ENCODE results near the gene SLC11A2.

The SLC11A2 gene

GRCh38 chr12:51009056-51009440, 17.1 kb downstream of the SLC11A2 start:
- no peak for DNase-seq (ENCODE audit: low read depth)
- TF ChIP-seq CTCF (IDR thresholded peaks at IDR 0.05; ENCODE audit: control insufficient read depth, extremely low read depth, insufficient read depth) = no peak
- no peak overlapping the region for H3K4me3 ChIP-seq (ENCODE audit: low read depth, low read length)

- TF ChIP-seq CTCF (IDR thresholded peaks at IDR 0.05; ENCODE audit: control insufficient read depth, extremely low read depth, insufficient read depth) = no peak
- H3K4me3 ChIP-seq (ENCODE audit: low read depth, low read length) = no peak overlapping the region
- DNase-seq (ENCODE audit: low read depth) = no peak
Measured at GRCh38 chr12:51008329-51009055, 17.7 kb downstream of the SLC11A2 start.

GRCh38 chr12:51005671-51006070, 20.5 kb downstream of the SLC11A2 start:
- TF ChIP-seq CTCF (IDR thresholded peaks at IDR 0.05; ENCODE audit: control insufficient read depth, extremely low read depth, insufficient read depth) = no peak
- peak; percentile 87 for DNase-seq (ENCODE audit: low read depth)
- no peak overlapping the region for H3K4me3 ChIP-seq (ENCODE audit: low read depth, low read length)

- no peak overlapping the region for H3K4me3 ChIP-seq (ENCODE audit: low read depth, low read length)
- TF ChIP-seq CTCF (IDR thresholded peaks at IDR 0.05; ENCODE audit: control insufficient read depth, extremely low read depth, insufficient read depth) = no peak
- DNase-seq (ENCODE audit: low read depth) = no peak
Measured at GRCh38 chr12:51005030-51005429, 21.2 kb downstream of the SLC11A2 start.

- no peak overlapping the region for H3K4me3 ChIP-seq (ENCODE audit: low read depth, low read length)
- TF ChIP-seq CTCF (IDR thresholded peaks at IDR 0.05; ENCODE audit: control insufficient read depth, extremely low read depth, insufficient read depth) = no peak
- no peak for DNase-seq (ENCODE audit: low read depth)
Measured at GRCh38 chr12:51004504-51004903, 21.7 kb downstream of the SLC11A2 start.

GRCh38 chr12:51001799-51002198, 24.4 kb downstream of the SLC11A2 start:
- TF ChIP-seq CTCF (IDR thresholded peaks at IDR 0.05; ENCODE audit: control insufficient read depth, extremely low read depth, insufficient read depth) = no peak
- H3K4me3 ChIP-seq (ENCODE audit: low read depth, low read length) = no peak overlapping the region
- no peak for DNase-seq (ENCODE audit: low read depth)

- DNase-seq (ENCODE audit: low read depth) = no peak
Measured at GRCh38 chr12:51000245-51000644, 25.9 kb downstream of the SLC11A2 start.

More at GRCh38 chr12:51000245-51000644, 25.9 kb downstream of the SLC11A2 start:
- no peak for TF ChIP-seq CTCF (IDR thresholded peaks at IDR 0.05; ENCODE audit: control insufficient read depth, extremely low read depth, insufficient read depth)
- H3K4me3 ChIP-seq (ENCODE audit: low read depth, low read length) = no peak overlapping the region
